Fibroblast of gingiva (primary cell): ENCODE results near the gene MFN2.

Source experiments
- DNase-seq: peaks from one replicate; pipeline ENCODE4 v3.0.0-alpha.2; 2011; ENCODE audit warnings: low read depth

MFN2 gene

GRCh38 chr1:11960715-11961114 lies 19.5 kb upstream of the MFN2 start:
- DNase-seq = no peak

GRCh38 chr1:11961230-11961629 lies 19.0 kb upstream of the MFN2 start:
- DNase-seq = peak; percentile 75

GRCh38 chr1:11963622-11964021 lies 16.6 kb upstream of the MFN2 start:
- no peak for DNase-seq

- DNase-seq = no peak
Observed at GRCh38 chr1:11964656-11965055, 15.6 kb upstream of the MFN2 start.

- DNase-seq = no peak
Observed at GRCh38 chr1:11967028-11967547, 13.2 kb upstream of the MFN2 start.

- no peak for DNase-seq
Observed at GRCh38 chr1:11970441-11971185, 9.6 kb upstream of the MFN2 start.

- peak; percentile 70 for DNase-seq
Observed at GRCh38 chr1:11977625-11978024, 2.6 kb upstream of the MFN2 start.

- no peak for DNase-seq
Observed at GRCh38 chr1:11978301-11978700, 1.9 kb upstream of the MFN2 start.

- no peak for DNase-seq
Observed at GRCh38 chr1:11979028-11979850, 1.0 kb upstream of the MFN2 start.

GRCh38 chr1:11980676-11980972 lies 380 bp downstream of the MFN2 start:
- DNase-seq = no peak

- DNase-seq = no peak
Observed at GRCh38 chr1:11981378-11982009, 1.2 kb downstream of the MFN2 start.

GRCh38 chr1:11982010-11982392 lies 1.8 kb downstream of the MFN2 start:
- DNase-seq = peak; percentile 13

- DNase-seq = no peak
Observed at GRCh38 chr1:11984121-11984520, 3.9 kb downstream of the MFN2 start.

- DNase-seq = no peak
Observed at GRCh38 chr1:11984576-11984975, 4.3 kb downstream of the MFN2 start.

GRCh38 chr1:11985171-11985570 lies 4.9 kb downstream of the MFN2 start:
- DNase-seq = no peak

- peak; percentile 53 for DNase-seq
Observed at GRCh38 chr1:11985851-11986250, 5.6 kb downstream of the MFN2 start.

GRCh38 chr1:11989669-11990068 lies 9.4 kb downstream of the MFN2 start:
- DNase-seq = no peak

- DNase-seq = no peak
Observed at GRCh38 chr1:11990303-11991032, 10.2 kb downstream of the MFN2 start.

- no peak for DNase-seq
Observed at GRCh38 chr1:11991969-11992676, 11.9 kb downstream of the MFN2 start.

GRCh38 chr1:11997081-11997850 lies 17.0 kb downstream of the MFN2 start:
- no peak for DNase-seq

- DNase-seq = no peak
Observed at GRCh38 chr1:11998636-11999035, 18.4 kb downstream of the MFN2 start.
